HFFc6 (cell line): ENCODE results near the gene DCAF12L1. TPM values are rescaled to one million over a fixed set of nuclear protein-coding genes. Genes with fewer than 3 reads are reported as not detected.

Experiments
- DNase-seq: peaks from one replicate; pipeline ENCODE4 v3.0.0-alpha.2; 2018
- H3K27ac Mint-ChIP-seq: 2 replicates; pipeline ENCODE4 v1.8.0; 2020; ENCODE audit warnings: mild to moderate bottlenecking, mixed read lengths
- H3K27me3 Mint-ChIP-seq: 2 replicates; pipeline ENCODE4 v1.8.0; 2021; ENCODE audit warnings: mild to moderate bottlenecking, moderate library complexity, mixed read lengths; ENCODE audit not compliant: insufficient read depth
- H3K36me3 Mint-ChIP-seq: 2 replicates; pipeline ENCODE4 v1.8.0; 2021; ENCODE audit warnings: low read depth, mixed read lengths
- H3K4me1 Mint-ChIP-seq: 2 replicates; pipeline ENCODE4 v1.8.0; 2020; ENCODE audit warnings: low read depth, mixed read lengths
- H3K4me3 Mint-ChIP-seq: 2 replicates; pipeline ENCODE4 v1.8.0; 2020; ENCODE audit warnings: mild to moderate bottlenecking, moderate library complexity, mixed read lengths
- H3K9me3 Mint-ChIP-seq: 2 replicates; pipeline ENCODE4 v1.8.0; 2020; ENCODE audit warnings: mild to moderate bottlenecking, mixed read lengths
- CTCF ChIP-seq: fragments of 200-600 bp; sonication (generic); IDR thresholded peaks from 2 replicates; pipeline ENCODE4 v1.5.0; 2021; ENCODE audit warnings: antibody characterized with exemption, mild to moderate bottlenecking
- total RNA-seq, 6 experiments: library from RNA; stranded (reverse); fragmentation: NEBNext Ultra II Directional; extraction: Animal tissue kit (Norgen Biotek cat#: 25700); gene quantifications; 2 replicates in 1 of 6; 3 replicates in 5 of 6; pipeline ENCODE4 v1.2.3, GENCODE V29; 2021

The DCAF12L1 gene
- total RNA-seq, 6 experiments from 2014 or later = not detected

- no peaks in the 10 kb centered on the region for H3K27me3 Mint-ChIP-seq
Observed at GRCh38 chrX:126551306-126551705, 1.3 kb downstream of the DCAF12L1 start.

GRCh38 chrX:126550816-126551215 lies 1.8 kb downstream of the DCAF12L1 start:
- Mint-ChIP-seq H3K9me3 (peaks cover 8% of the 10 kb centered on the region), H3K4me1 (no peaks in the 10 kb centered on the region), H3K36me3 (no peaks in the 10 kb centered on the region), H3K4me3 (no peak overlapping the region), H3K27me3 (no peaks in the 10 kb centered on the region), H3K27ac (no peak overlapping the region)
- no peak for TF ChIP-seq CTCF
- no peak for DNase-seq

More at GRCh38 chrX:126551306-126551705, 1.3 kb downstream of the DCAF12L1 start:
- Mint-ChIP-seq H3K4me1 (no peaks in the 10 kb centered on the region), H3K36me3 (no peaks in the 10 kb centered on the region), H3K4me3 (no peak overlapping the region), H3K9me3 (peaks cover 8% of the 10 kb centered on the region), H3K27ac (no peak overlapping the region)
- no peak for TF ChIP-seq CTCF
- DNase-seq = no peak

- Mint-ChIP-seq H3K27ac (no peak overlapping the region), H3K27me3 (no peaks in the 10 kb centered on the region), H3K9me3 (peaks cover 18% of the 10 kb centered on the region), H3K4me3 (no peak overlapping the region), H3K4me1 (no peaks in the 10 kb centered on the region), H3K36me3 (no peaks in the 10 kb centered on the region)
- no peak for DNase-seq
- TF ChIP-seq CTCF = no peak
Observed at GRCh38 chrX:126509923-126510322, 42.7 kb downstream of the DCAF12L1 start.
